CD4-positive, alpha-beta T cell treated with Interleukin-21 for 1 hour (primary cell): Measurements from ENCODE around the gene SESN2.
A peak's percentile ranks its signal among the peaks of the same experiment; 100 is the strongest.

Source experiments
- DNase-seq: peaks from one replicate; pipeline ENCODE4 v3.0.0-alpha.2; 2020

The SESN2 gene

DNA sequence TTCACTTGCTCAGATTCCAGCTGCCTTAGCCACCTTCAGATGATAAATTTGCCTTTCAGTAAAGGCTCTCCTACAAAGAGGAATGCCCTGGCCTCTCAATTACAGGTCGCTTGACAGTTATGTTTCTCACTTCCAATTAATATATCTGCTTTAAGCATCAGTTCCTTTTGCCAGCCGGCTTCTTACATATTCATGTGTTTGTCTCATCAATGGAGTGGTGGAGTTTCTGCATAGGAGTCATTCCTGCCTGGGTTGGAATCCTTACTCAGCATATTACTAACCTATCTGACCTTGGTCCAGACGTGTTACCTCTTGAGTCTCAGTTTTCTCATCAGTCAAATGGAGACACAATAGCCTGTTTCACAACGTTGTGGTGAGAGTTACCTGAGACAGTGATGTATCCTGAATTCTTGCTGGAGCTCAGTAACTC lies 9.4 kb upstream of the SESN2 start:
- no peak for DNase-seq

DNA sequence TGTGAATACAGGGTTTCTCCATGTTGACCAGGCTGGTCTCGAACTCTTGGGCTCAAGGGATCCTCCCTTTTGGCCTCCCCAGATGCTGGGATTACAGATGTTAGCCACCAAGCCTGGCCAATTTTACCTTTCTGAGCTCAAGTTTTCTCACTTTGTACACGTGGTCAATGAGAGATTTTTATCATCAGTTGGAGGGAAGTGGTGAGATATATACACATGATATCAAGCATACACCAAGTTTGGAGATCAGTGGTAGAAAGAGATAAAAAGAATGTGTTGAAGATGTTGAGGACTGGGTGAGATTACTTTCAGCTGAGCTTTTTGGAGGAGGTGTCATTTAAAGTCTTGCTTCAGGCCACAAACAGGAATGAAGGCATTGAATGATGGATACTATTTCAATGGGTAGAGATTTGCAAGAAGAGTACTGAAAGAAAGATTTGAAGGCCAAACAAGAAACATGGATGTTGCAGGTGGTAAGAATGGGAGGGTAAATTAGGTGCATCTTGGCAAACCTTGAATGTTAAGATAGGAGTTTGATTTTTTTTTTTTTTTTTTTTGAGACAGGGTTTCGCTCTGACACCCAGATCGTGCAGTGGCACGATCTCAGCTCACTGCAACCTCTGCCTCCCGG lies 3.0 kb upstream of the SESN2 start:
- peak; percentile 74 for DNase-seq

DNA sequence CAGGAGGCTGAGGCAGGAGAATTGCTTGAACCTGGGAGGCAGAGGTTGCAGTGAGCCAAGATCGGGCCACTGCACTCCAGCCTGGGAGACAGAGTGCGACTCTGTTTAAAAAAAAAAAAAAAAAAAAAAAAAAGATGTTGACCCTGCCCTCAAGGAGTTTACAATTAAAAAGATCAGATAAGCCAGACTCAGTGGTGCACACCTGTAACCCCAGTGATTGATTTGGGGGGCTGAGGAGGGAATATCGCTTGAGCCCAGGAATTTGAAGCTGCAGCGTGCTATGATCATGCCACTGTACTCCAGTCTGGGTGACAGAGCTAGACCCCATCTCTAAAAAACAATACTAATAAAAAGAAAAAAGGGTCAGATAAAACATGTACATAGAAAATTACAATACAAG lies 1.6 kb upstream of the SESN2 start:
- no peak for DNase-seq

DNA sequence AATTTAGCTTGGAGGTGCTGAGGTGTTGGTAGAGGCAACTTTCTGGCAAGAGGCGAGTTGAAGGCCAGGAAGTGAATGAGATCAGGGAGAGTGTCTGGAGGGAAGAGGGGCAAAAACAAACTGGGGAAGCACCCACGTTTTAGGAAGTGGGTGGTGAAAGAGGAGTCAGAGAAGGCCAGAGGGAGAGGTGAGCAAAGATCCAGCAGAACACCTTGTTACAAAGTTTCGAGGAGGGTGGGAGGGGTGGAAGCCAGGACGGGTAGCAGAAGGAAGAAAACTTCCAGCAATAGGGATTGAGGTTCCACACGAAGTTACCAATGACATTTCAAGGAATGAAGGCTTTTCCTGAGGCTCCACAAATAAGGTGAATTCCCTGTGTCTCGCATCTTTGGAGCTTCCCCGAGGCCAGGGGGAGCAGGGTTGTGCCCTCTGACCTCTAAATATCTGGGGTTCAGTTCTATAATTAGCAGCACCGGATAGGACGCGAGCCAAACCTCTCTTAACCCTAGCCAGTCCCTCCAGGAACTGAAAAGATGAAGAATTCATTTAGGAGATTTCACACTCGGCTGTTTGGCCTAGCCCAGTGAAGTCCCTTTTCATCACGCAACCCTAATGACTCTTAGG lies 578 bp upstream of the SESN2 start:
- no peak for DNase-seq

DNA sequence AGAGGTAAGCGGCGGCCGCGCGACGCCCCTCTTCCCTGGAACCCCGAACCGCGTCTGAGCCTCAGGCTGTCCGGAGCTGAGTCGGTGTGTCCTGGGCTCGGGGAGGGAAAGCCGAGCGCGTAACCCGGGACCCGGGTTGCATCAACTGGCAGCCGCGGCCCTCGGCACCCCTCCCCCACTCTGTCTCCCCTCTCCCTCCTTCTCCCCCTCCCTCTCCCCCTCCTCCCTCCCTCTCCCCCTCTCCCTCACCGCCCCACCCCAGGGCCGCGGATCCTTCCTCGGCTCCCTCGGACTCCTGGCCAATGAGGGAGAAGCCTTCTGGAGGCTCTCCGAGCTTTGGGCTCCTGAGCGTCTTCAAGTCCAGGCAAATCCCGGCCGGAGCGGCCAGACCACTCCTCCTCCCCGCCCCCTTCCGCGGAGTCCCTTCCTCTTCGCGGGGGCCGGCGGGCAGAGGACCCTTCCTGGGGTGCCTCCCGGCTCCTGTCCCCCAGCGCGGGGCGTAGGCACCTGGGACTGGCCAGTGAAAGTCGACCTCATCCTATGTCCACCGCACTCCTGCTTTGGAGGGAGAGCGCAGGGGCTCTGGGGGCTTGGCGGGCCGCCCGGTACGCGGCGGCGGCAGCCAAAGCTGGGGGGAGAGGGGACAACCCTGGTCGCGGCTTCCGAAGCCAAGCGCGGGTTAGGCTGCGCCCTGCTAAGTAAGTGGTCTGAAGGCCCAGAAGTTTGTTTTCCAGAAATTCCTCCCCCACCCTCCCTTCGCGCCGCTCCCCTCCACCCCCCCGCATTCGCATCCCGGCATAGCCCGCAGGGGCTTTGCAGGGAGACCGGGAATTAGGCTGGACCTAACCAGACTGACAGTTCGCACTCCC lies 850 bp downstream of the SESN2 start:
- peak; percentile 32 for DNase-seq

DNA sequence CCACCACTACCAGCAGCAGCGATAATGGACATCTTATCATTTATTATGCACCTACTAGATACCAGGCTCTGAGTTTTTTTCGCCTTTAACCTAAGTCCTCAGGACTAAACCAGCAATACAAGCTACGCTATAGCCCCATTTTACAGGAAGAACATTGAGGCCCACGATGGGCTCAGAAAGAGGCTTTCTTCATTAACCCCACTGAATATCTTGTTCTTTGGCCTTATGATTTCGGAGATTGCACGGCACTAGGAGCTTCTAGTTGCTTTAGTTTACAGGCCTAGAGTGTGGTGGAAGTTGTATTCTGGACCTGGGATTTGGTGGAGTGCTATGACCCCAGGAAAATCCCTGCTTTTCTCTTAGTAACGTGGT lies 1.5 kb downstream of the SESN2 start:
- no peak for DNase-seq

DNA sequence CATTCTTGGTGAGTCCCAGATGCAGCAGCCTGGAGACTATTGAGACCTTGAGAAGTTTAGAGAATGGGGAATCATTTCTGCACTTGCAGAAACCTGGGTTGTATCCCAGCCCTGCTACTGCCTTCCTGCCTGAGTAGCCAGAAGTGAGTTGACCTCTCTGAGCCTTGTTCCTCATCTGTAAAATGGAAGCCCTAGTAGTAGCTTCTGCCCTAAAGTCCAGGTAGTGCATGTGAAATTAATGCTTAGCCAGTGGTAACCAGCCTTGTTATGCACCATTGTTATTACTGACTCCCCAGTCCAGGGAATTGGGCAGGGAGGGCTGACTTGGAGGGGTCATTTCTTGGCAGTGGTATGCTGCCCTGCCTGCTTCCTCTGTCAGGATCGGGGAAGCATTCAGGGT lies 5.6 kb downstream of the SESN2 start:
- DNase-seq = no peak

DNA sequence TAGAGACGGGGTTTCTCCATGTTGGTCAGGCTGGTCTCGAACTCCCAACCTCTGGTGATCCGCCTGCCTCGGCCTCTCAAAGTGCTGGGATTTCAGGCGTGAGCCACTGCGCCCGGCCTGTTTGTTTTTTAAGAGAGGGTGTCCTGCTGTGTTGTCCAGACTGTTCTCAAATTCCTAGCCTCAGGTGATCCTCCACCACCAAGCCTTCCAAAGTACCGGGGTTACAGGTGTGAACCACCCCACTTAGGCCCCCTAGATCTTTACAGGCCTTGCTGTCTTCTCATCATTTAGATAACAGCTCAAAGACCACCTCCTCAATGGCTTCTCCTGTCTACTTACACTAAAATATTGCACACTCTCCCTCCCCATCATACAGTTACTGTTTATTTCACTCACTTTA lies 6.3 kb downstream of the SESN2 start:
- no peak for DNase-seq

DNA sequence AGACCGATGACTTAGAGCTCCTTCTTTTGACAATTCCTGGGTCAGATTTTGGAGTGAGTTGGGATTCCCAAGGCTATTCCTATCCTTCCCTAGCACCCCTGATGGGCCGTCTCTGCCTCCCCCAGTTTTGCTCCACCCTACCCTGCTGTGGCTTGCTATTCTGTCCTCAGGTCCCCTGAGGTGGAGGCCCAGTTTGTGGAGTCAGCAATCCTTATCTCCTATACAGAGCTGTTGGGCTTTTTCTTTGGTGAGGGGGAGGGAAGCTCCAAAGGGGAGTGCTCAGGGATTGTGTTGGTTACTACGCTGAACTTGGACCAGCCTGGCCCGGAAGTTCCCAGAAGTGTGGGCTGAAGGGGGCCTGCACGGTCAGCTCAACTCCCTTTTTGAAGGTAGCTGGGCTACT lies 7.6 kb downstream of the SESN2 start:
- no peak for DNase-seq

DNA sequence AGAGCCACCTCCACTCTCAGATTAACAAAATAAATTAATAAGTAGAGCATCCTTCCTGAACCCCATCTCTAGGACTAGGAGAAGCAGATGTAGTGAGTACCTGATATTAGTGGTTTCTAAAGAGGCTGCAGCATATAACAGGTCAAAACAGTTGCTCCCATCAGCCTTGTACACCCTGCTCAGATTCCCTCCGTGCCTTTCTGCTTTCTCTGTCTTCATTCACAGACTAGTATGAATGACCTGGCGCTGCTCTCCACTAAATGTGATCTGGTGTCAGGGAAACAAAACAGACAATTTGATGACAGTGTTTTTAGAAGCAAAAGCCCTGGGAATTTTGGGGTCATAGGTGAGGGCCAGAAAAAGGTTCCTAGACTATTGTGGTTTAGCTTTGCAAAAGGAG lies 8.3 kb downstream of the SESN2 start:
- DNase-seq = no peak

DNA sequence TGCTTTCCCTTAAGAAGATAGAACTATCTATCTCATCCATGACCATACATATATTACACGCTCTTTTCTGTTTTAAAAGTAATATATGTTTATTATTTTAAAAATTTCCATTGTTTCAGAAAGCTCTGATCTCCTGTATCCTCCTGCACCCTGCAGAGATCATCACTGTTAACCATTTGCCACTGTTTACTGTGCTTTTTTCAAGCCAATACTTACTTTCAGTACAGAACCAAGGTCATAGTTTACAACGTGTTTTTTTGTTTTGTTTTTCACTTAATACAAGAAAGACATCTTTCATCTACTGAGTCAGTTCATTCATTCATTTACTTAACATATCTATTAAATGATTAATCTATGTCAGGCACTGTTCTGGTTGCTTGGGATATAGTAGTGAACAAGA lies 10.2 kb downstream of the SESN2 start:
- no peak for DNase-seq

DNA sequence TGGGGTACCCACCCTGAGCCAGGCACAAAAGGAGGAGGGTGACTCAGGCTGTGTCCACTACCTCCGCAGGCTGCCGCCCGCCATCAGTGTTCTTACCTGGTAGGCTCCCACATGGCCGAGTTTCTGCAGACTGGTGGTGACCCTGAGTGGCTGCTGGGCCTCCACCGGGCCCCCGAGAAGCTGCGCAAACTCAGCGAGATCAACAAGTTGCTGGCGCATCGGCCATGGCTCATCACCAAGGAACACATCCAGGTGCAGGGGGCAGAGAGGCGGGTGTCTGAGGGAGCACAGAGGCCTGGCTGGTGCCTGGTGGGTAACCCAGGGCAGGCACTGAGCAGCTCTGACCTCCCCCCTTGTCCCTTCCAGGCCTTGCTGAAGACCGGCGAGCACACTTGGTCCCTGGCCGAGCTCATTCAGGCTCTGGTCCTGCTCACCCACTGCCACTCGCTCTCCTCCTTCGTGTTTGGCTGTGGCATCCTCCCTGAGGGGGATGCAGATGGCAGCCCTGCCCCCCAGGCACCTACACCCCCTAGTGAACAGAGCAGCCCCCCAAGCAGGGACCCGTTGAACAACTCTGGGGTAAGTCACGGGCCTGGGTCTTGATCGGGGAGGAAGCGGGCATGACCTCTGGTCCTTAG lies 13.0 kb downstream of the SESN2 start:
- DNase-seq = no peak

DNA sequence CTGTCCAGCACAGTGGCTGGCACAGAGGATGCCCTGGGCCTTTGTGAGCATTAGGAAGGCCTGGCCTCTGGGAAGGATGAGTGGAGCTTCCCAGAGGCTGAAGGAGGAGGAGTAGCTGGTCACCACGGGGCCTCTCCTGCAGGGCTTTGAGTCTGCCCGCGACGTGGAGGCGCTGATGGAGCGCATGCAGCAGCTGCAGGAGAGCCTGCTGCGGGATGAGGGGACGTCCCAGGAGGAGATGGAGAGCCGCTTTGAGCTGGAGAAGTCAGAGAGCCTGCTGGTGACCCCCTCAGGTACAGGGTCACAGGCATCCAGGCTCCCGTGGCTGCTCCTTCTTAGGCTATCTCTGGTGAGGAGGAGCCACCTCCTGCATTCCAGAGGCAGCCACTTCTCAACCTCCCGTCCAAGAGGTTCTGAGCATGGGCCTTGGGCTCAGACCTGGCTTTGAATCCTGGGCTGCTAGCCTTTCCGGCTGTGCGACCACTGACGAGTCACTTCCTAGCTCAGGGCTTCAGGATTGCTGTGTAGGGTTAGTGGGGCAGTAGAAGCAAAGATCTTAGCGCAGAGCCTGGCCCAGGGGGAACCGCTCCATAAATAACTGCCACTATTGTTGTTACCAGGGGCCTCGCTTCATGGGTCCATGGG lies 14.0 kb downstream of the SESN2 start:
- DNase-seq = no peak

DNA sequence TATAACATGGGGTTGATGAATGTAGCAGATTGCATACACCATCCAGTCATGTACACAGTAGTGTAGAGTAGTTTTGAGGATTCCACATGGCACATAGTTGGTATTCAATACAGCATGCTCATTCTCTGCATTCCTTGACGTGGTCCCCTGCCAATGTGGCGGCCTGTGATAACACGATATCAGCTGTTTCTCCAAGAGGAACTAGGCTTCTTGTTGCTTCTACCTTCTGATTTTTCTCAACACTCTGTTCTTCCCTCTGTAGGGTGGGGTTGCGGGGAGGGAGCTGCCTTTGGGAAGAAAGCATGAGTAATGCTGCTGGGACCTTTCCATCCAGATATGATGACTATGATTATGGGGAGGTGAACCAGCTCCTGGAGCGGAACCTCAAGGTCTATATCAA lies 19.4 kb downstream of the SESN2 start:
- DNase-seq = no peak

DNA sequence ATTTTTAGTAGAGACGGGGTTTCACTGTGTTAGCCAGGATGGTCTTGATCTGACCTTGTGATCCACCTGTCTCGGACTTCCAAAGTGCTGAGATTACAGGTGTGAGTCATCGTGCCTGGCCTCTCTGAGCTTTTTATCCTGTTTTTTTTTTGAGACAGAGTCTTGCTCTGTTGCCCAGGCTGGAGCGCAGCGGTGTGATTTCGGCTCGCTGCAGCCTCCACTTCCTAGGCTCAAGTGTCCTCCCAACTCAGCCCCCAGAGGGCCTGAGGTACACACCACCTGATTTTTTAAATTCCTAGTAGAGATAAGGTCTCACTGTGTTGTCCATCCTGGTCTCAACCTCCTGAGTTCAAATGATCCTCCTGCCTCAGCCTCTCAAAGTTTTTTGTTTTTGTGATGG lies 20.4 kb downstream of the SESN2 start:
- no peak for DNase-seq

DNA sequence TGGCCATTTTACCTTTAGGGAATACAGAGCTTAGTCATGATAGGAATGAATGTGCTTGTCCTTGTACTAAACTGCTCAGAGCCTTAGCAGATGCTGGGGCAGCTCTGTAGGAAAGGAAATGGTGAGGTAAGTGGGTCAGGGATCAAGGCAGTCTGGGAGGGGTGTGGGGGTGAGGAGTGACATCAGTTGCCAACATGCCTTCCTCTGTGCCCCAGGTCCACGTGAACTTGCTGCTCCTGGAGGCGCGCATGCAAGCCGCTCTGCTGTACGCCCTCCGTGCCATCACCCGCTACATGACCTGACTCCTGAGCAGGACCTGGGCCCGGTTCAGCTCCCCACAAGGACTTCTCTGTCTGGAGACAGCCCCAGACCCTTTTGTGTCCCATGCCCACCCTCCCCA lies 21.2 kb downstream of the SESN2 start:
- DNase-seq = no peak

DNA sequence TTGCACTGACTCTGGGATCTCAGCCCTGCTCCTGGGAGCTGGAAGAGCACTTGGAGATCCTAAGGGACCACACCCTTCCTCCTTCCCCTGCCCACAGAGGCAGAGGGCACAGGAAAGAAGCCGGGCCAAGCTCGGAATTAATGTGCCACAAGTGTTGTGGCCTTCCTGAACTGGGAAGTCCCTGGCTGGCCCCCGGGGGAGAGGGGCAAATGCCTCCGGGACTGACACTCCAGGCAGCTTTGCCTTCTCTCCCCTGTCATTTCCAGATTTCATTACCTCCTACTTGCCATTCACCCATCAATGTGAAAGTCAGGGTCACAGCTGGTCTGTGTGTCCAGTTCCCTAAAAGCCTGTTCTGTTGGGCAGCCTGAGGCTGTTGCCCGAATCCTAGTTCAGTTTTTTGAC lies 21.7 kb downstream of the SESN2 start:
- no peak for DNase-seq

DNA sequence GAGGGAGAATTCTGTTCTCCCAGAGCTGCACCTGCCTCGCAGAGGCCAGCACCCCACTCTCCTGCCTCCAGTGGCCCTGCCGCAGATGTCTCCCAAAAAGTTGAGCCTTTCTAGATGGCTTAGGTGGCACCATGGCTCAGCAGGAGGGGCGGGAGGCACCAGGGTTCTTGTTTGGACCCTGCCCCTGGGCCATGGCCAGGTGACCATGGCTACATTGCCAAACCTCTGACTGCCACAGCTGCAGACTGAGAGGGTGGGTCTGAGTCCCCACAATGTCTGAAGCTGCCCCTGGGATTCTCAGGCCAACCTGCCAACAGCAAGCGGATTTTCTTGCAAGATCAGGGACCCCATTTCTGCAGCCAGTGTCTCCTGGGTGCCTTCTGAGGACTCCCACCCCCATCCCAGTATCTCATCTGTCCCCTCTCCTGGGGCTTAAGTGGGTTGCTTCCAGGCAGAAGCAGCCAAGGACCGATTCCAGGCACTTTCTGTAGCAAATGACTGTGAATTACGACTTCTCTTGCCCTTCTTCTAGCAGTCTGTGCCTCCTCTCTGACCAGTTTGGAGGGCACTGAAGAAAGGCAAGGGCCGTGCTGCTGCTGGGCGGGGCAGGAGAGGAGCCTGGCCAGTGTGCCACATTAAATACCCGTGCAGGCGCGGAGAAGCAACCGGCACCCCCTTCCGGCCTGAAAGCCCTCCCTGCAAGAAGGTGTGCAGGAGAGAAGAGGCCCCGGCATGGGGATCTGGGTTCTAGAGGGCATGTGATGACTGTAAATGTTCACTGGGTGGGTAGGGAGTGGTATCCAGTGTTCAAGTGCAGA lies 22.5 kb downstream of the SESN2 start:
- no peak for DNase-seq

DNA sequence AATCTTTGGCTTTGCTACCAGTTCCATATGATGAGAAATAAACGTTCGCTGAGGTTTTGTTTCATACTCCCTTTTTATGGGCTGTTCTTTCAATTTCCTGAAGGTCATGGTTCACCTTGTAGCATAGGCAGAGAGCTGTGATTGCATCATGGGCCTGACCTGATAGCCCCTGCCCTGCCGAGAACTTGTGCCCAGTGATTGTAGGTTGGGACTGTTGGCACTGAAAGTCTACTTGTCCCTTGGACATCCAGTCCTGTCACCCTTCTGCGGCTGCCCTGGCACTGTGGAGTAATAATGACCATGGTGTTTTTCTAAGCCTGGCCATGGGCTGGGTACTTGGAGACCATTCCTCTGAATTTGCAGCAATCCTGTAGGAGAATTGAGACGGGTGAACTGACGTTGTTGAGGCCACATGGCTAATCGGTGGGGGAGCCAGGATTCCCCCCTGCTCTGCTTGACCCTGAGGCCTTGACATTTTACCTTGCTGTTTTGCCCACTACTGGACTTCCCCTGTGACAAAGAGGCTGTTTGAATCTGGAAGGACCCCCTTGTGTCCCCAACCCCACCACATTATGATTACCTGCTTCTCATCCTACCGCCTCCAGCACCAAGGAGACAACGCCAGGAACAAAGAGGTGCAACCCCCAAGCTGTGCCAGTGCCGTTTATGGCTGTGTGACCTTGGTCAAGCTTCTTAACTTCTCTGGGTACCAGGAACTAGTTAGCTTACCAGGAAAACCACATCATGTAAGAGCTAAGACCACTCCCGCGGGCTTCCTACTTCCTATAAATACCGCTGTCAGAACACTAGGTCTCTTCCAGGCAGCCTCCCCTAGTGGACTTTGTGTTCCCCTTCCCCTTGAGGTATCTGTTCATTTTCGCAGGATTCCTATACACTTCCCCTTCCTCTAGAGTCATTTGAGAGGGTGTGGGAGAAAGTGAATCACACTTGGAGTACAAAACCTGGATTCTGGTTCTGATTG lies 23.4 kb downstream of the SESN2 start:
- DNase-seq = no peak

DNA sequence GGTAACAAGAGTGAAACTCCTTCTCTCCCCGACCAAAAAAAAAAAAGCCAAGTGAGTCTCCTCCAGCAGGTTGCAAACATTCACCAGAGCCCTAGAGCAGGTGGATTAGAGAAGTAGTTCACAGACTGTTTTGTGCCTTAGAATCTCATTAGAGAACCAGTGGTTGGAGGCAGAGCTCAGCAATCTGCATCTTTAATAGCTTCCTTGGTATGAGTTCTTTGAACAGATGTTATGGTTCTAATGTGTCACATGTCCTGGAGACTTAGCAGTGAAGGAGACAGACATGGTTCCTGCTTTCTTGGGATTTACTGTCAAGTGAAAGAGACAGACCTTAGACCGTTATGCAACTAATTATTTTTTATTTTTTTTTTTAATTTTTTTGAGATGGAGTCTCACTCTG lies 26.8 kb downstream of the SESN2 start:
- DNase-seq = no peak

DNA sequence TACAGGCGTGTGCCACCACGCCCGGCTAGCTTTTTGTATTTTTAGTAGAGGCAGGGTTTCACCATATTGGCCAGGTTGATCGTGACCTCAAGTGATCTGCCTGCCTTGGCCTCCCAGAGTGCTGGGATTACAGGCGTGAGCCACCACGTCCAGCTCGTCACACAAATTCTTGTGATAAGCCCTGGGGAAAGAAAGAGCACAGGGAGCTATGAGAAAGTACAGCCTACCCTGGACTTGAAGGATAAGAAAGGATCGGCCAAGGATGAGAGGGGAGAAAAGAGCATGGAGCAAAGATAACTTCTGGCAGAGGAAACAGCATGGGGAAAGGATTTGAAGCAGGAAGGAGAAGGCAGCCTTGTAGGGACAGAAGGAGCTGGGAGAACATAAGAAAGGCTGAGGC lies 29.2 kb downstream of the SESN2 start:
- DNase-seq = no peak
